Subcutaneous abdominal adipose tissue (tissue), 5 donors: ENCODE data around the gene KLF12.

ENCODE experiments used
- H3K27ac ChIP-seq: one replicate; pipeline ENCODE4 v1.7.0; 2013; ENCODE audit warnings: low read depth, mild to moderate bottlenecking, inconsistent platforms, low read length, moderate library complexity
- H3K27me3 ChIP-seq, 5 donors: one replicate each; pipeline ENCODE4 v1.7.0; 2013; ENCODE audit warnings: low read length in 5 of 5, inconsistent platforms in 1 of 5; ENCODE audit not compliant: control insufficient read depth in 5 of 5, insufficient read depth in 4 of 5
- H3K36me3 ChIP-seq, 5 donors: one replicate each; pipeline ENCODE4 v1.7.0; 2013; ENCODE audit warnings: low read length in 5 of 5; ENCODE audit not compliant: control insufficient read depth in 5 of 5, insufficient read depth in 5 of 5
- H3K4me1 ChIP-seq, 5 donors: one replicate each; pipeline ENCODE4 v1.7.0; 2013; ENCODE audit warnings: low read length in 5 of 5, mild to moderate bottlenecking in 3 of 5, moderate library complexity in 1 of 5; ENCODE audit not compliant: control insufficient read depth in 5 of 5, insufficient read depth in 5 of 5
- H3K4me3 ChIP-seq, 5 donors: one replicate each; pipeline ENCODE4 v1.7.0; 2013; ENCODE audit warnings: low read length in 5 of 5, low read depth in 1 of 5
- H3K9ac ChIP-seq, 5 donors: one replicate each; pipeline ENCODE4 v1.7.0; 2013; ENCODE audit warnings: low read length in 5 of 5, mild to moderate bottlenecking in 4 of 5, moderate library complexity in 3 of 5
- H3K9me3 ChIP-seq, 5 donors: one replicate each; pipeline ENCODE4 v1.7.0; 2013; ENCODE audit warnings: low read length in 5 of 5; ENCODE audit not compliant: control insufficient read depth in 5 of 5
- donor health status: healthy.
- donor health status: healthy.
- donor health status: healthy.
- donor health status: healthy.
- donor health status: healthy.

Gene KLF12

DNA sequence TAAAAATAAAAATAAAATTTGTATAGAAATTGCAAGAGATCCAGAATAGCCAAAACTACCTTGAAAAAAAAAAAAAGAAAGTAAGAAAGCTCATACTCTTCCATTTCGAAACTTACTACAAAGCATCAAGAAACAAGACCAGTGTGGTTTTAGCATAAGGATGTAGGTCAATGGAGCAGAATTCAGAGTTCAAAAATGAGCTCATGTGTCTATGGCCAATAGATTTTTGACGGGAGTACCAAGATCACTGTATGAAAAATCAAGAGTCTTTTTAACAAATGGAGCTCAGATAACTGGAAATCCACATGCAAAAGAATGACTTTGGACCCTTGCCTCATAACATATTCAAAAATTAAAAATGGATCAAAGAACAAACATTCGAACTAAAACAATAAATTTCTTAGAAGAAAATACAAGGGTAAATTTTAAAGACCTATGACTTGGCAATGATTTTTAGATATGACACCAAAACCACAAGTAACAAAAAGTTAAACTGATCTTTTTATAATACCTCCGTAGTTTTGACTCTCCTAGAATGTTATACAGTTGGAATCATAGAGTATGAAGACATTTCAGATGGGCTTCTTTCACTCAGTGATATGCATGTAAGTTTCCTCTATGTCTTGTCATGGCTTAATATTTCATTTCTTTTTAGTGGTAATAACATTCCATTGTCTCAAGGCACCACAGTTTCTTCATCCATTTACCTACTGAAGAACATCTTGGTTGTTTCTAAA, 43.2 kb downstream of the KLF12 start:
- Histone ChIP-seq H3K4me3 (no peak overlapping the region), H3K27me3 (no peaks in the 10 kb centered on the region), H3K27ac (no peak overlapping the region), H3K36me3 (no peaks in the 10 kb centered on the region), H3K9ac (no peak overlapping the region), H3K9me3 (no peaks in the 10 kb centered on the region), H3K4me1 (no peaks in the 10 kb centered on the region)

- H3K4me1 ChIP-seq = no peaks in the 10 kb centered on the region
- H3K27me3 ChIP-seq = no peaks in the 10 kb centered on the region
- H3K4me3 ChIP-seq = no peak overlapping the region
Observed at GRCh38 chr13:74090397-74090796, 43.8 kb downstream of the KLF12 start.

DNA sequence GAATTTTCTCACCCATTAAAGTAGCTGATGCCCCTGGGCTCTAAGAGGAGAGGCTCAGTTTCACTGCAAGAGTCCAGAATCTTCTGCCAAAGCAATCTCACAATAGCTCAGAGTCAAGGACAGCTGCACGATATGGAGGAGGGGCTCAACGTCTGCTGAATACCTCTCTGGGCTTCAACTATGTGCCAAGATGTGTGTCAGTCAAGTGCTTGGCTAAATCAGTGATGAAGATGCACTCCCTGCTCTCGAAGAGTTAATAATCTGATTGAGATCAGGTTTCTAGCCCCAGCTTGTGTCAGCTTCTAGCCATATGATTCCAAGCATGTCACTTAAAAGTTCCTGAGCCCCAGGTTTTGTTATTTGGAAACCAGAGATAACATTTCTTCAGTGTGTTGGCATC, 46.8 kb downstream of the KLF12 start:
- Histone ChIP-seq H3K9me3 (no peaks in the 10 kb centered on the region), H3K4me1 (peaks cover 0 to 4% (median 0%) of the 10 kb centered on the region in 5 donors), H3K36me3 (no peaks in the 10 kb centered on the region), H3K9ac (no peak overlapping the region), H3K27ac (no peak overlapping the region), H3K27me3 (no peaks in the 10 kb centered on the region), H3K4me3 (no peak overlapping the region)

More at GRCh38 chr13:74090397-74090796, 43.8 kb downstream of the KLF12 start:
- Histone ChIP-seq H3K9me3 (no peaks in the 10 kb centered on the region), H3K27ac (no peak overlapping the region), H3K36me3 (no peaks in the 10 kb centered on the region), H3K9ac (no peak overlapping the region)
